GM19023 (cell line): ENCODE results near the gene STAT1.

Source experiments
- ATAC-seq: cut with Tn5 transposase; IDR thresholded peaks from one replicate; pipeline ENCODE4 v1.9.1; 2021; ENCODE audit warnings: mild to moderate bottlenecking, moderate library complexity; ENCODE audit not compliant: unreplicated experiment

STAT1 gene

DNA sequence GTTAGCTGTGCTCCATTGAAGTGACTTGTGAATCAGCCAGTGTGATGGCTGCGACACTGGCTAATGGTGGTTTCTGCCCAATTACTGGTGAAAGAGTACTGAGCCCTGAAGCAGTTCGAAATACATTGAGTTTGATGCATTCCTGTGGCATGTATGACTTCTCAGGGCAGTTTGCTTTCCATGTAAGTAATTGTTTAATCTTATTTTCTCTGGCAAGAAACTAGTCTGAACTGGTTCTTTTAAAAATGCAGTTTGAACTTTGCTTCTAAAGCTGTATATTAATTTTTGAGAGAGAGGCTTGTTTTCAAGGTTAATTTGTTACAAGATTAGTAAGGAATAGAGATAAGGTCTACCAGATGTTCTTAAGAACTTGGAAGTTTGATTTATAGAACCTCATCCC, 86.7 kb downstream of the STAT1 start:
- ATAC-seq, result no peak

- ATAC-seq, result no peak
Observed at GRCh38 chr2:190922376-190922775, 91.6 kb downstream of the STAT1 start.

DNA sequence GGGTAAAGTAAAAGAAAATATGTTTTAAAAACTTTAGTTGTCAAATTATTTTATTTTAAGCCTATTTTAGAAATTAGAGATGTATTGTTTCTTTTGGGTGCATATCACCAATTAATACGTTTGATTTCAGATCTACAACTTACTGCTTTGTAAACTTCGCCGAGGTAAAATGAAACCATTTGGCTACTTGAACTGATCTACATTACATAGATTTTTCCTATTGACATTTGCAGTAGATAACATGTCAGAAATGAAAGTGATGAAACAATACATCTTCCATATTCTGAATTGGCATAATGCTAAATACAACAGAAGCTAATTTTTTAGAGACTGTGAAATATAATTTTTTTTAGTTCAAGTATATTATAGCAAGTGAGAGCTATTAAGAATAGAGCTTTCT, 93.9 kb downstream of the STAT1 start:
- no peak for ATAC-seq
